ENCODE measurements around the gene TMEM169.

TMEM169 gene

DNA sequence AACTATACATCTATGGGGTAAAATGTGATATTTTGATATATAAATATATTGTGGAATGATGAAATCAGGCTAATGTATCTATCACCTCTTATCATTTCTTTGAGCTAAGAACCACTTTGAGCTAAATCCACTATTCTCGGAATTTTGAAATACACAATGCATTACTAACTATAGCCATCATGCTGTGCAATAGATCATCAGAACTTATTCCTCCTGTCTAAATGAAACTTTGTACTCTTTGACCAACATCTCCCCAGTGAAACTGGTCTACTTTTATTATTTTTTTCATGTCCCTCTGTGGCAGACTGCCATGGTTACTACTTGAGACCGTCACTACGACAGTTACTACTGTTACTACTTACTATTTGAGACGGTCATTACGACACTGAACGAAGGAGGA is 11.5 kb upstream of the TMEM169 start:
- Histone ChIP-seq H2BK5ac (ENCODE audit: low read length) (no peak overlapping the region), H3K36me3 (replicated peaks in 1 of 2; ENCODE audit: control insufficient read depth in 2 of 2, insufficient read depth in 2 of 2, low read length in 2 of 2) (peaks cover 3 to 35% of the 10 kb centered on the region in 2 donors), H2BK15ac (ENCODE audit: low read length) (no peak overlapping the region), H3K23ac (ENCODE audit: low read depth, low read length, poor library complexity) (no peak overlapping the region), H2AK5ac (ENCODE audit: low read depth, low read length) (no peak overlapping the region), H3K14ac (ENCODE audit: low read length) (no peak overlapping the region), H4K91ac (ENCODE audit: low read depth, low read length, poor library complexity) (no peak overlapping the region), H3K4ac (ENCODE audit: low read length) (no peak overlapping the region), H3K4me2 (ENCODE audit: insufficient read depth, low read length, poor library complexity, severe bottlenecking) (no peak overlapping the region), H3K27ac (replicated peaks; ENCODE audit: low read length) (no peak overlapping the region), H3K9me3 (replicated peaks in 1 of 2; ENCODE audit: control insufficient read depth in 2 of 2, insufficient read depth in 1 of 2, low read depth in 1 of 2, low read length in 2 of 2) (no peaks in the 10 kb centered on the region), H3K9ac (ENCODE audit: low read depth, low read length, poor library complexity) (no peak overlapping the region), H2BK12ac (ENCODE audit: low read length) (no peak overlapping the region), H2AFZ (ENCODE audit: low read length) (no peak overlapping the region), H3K18ac (ENCODE audit: low read length) (no peak overlapping the region), H4K8ac (ENCODE audit: low read depth, low read length) (no peak overlapping the region), H3K4me3 (ENCODE audit: low read length in 2 of 2) (no peak overlapping the region), H2BK120ac (ENCODE audit: low read depth, low read length) (no peak overlapping the region), H3K79me1 (ENCODE audit: low read depth, low read length) (no peaks in the 10 kb centered on the region), H3K27me3 (ENCODE audit: control insufficient read depth in 3 of 3, insufficient read depth in 3 of 3, low read depth in 1 of 3, low read length in 3 of 3) (no peaks in the 10 kb centered on the region), H3K4me1 (ENCODE audit: control insufficient read depth in 2 of 2, insufficient read depth in 1 of 2, low read depth in 1 of 2, low read length in 2 of 2) (no peaks in the 10 kb centered on the region)
- no CpG with 5 or more reads among the region's 6 CpGs for WGBS, 2 donors (ENCODE audit: extremely low coverage in 2 of 2, insufficient read length in 2 of 2, insufficient replicate concordance in 1 of 2)
- DNase-seq (ENCODE audit: low spot score), result no peak

DNA sequence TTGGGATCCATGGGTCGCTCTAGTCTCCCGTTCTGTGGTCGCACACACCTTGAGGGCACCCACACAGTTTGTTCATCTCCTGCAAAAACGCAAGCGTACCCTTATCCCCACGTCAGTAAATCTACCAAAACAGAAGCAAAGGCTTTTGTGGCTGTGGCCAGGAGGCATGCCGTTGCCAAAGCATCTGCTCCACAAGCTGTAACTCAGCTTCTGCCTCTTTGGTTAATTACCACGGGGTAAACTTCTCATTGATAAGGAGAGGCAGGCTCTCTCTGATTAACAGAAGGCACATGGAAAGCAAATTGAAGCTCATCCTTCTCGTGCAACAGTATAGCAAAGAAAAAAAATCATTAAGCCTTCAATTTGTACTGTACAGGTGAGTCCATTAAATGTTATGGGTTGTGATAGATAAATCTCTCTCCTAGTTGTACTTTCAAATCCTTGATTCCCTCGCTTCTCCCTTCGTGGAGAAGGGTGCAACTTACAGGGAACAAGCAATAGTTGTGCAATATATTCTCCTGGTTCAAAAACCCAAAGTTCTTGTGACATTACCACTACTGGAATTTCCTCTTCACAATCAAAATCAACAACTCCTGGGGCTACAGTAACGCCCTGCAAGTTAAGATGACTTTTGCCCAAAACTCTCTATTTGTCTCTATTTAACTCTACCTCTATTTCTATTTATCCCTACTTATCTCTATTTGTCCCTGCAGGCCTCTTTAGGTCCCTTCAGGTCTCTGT is 10.4 kb upstream of the TMEM169 start:
- WGBS, 2 donors (ENCODE audit: extremely low coverage in 2 of 2, insufficient read length in 2 of 2, insufficient replicate concordance in 1 of 2), result no CpG with 5 or more reads among the region's 12 CpGs
- Histone ChIP-seq H3K9ac (ENCODE audit: low read depth, low read length, poor library complexity) (no peak overlapping the region), H4K8ac (ENCODE audit: low read depth, low read length) (no peak overlapping the region), H3K4ac (ENCODE audit: low read length) (no peak overlapping the region), H2BK15ac (ENCODE audit: low read length) (no peak overlapping the region), H2BK12ac (ENCODE audit: low read length) (no peak overlapping the region), H3K18ac (ENCODE audit: low read length) (no peak overlapping the region), H3K4me3 (ENCODE audit: low read length in 2 of 2) (no peak overlapping the region), H2BK5ac (ENCODE audit: low read length) (no peak overlapping the region), H3K4me1 (ENCODE audit: control insufficient read depth in 2 of 2, insufficient read depth in 1 of 2, low read depth in 1 of 2, low read length in 2 of 2) (no peaks in the 10 kb centered on the region), H3K4me2 (ENCODE audit: insufficient read depth, low read length, poor library complexity, severe bottlenecking) (no peak overlapping the region), H3K36me3 (replicated peaks in 1 of 2; ENCODE audit: control insufficient read depth in 2 of 2, insufficient read depth in 2 of 2, low read length in 2 of 2) (peaks cover 1 to 25% of the 10 kb centered on the region in 2 donors), H3K14ac (ENCODE audit: low read length) (no peak overlapping the region), H4K91ac (ENCODE audit: low read depth, low read length, poor library complexity) (no peak overlapping the region), H2AK5ac (ENCODE audit: low read depth, low read length) (no peak overlapping the region), H3K79me1 (ENCODE audit: low read depth, low read length) (no peaks in the 10 kb centered on the region), H3K9me3 (replicated peaks in 1 of 2; ENCODE audit: control insufficient read depth in 2 of 2, insufficient read depth in 1 of 2, low read depth in 1 of 2, low read length in 2 of 2) (no peaks in the 10 kb centered on the region), H3K23ac (ENCODE audit: low read depth, low read length, poor library complexity) (no peak overlapping the region), H2AFZ (ENCODE audit: low read length) (no peak overlapping the region), H2BK120ac (ENCODE audit: low read depth, low read length) (no peak overlapping the region), H3K27ac (replicated peaks; ENCODE audit: low read length) (no peak overlapping the region), H3K27me3 (ENCODE audit: control insufficient read depth in 3 of 3, insufficient read depth in 3 of 3, low read depth in 1 of 3, low read length in 3 of 3) (no peaks in the 10 kb centered on the region)
- DNase-seq (ENCODE audit: low spot score), result no peak

DNA sequence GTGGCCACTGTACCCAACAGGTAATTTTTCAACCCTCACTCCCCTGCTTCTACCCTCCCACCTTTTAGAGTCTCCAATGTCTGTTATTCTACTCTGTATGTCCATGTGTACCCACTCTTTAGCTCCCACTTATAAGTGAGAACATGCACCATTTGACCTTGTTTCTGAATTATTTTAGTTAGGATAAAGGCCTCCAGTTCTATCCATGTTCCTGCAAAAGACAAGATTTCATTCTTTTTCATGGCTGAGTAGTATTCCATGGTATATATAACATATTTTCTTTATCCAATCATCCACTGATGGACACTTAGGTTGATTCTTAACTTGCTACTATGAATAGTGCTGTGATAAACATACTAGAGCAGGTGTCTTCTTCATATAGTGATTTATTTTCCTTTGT is 9.2 kb upstream of the TMEM169 start:
- Histone ChIP-seq H3K9me3 (replicated peaks in 1 of 2; ENCODE audit: control insufficient read depth in 2 of 2, insufficient read depth in 1 of 2, low read depth in 1 of 2, low read length in 2 of 2) (no peaks in the 10 kb centered on the region), H4K91ac (ENCODE audit: low read depth, low read length, poor library complexity) (no peak overlapping the region), H2AK5ac (ENCODE audit: low read depth, low read length) (no peak overlapping the region), H2BK5ac (ENCODE audit: low read length) (no peak overlapping the region), H3K27ac (replicated peaks; ENCODE audit: low read length) (no peak overlapping the region), H2AFZ (ENCODE audit: low read length) (no peak overlapping the region), H2BK12ac (ENCODE audit: low read length) (no peak overlapping the region), H3K9ac (ENCODE audit: low read depth, low read length, poor library complexity) (no peak overlapping the region), H2BK120ac (ENCODE audit: low read depth, low read length) (no peak overlapping the region), H3K4me3 (ENCODE audit: low read length in 2 of 2) (no peak overlapping the region), H3K23ac (ENCODE audit: low read depth, low read length, poor library complexity) (no peak overlapping the region), H3K4me1 (ENCODE audit: control insufficient read depth in 2 of 2, insufficient read depth in 1 of 2, low read depth in 1 of 2, low read length in 2 of 2) (no peaks in the 10 kb centered on the region), H3K36me3 (replicated peaks in 1 of 2; ENCODE audit: control insufficient read depth in 2 of 2, insufficient read depth in 2 of 2, low read length in 2 of 2) (peaks cover 0 to 24% of the 10 kb centered on the region in 2 donors), H3K4me2 (ENCODE audit: insufficient read depth, low read length, poor library complexity, severe bottlenecking) (no peak overlapping the region), H4K8ac (ENCODE audit: low read depth, low read length) (no peak overlapping the region), H3K18ac (ENCODE audit: low read length) (no peak overlapping the region), H3K79me1 (ENCODE audit: low read depth, low read length) (no peaks in the 10 kb centered on the region), H2BK15ac (ENCODE audit: low read length) (no peak overlapping the region), H3K4ac (ENCODE audit: low read length) (no peak overlapping the region), H3K27me3 (ENCODE audit: control insufficient read depth in 3 of 3, insufficient read depth in 3 of 3, low read depth in 1 of 3, low read length in 3 of 3) (no peaks in the 10 kb centered on the region), H3K14ac (ENCODE audit: low read length) (no peak overlapping the region)
- DNase-seq (ENCODE audit: low spot score), result no peak

DNA sequence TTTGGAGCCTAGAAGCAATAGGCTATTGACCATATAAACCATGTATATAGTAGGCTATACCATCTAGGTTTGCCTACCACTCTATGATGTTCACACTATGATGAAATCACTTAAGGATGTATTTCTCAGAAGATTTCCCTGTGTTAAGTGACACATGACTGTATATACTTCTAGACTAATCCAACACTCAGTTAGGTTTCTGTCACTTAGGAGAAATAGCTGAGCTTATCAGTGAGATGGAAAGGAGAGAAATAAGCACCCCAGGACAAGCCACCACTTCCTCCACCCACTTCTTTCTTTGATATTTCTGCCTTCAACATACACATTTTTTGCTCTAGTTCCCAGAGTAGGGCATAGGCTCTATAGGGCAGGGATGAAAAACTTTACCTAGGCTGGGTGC is 7.9 kb upstream of the TMEM169 start:
- no peak overlapping the region for H3K27ac ChIP-seq (replicated peaks; ENCODE audit: low read length)
- H2BK120ac ChIP-seq (ENCODE audit: low read depth, low read length), result no peak overlapping the region
- no peak overlapping the region for H3K9ac ChIP-seq (ENCODE audit: low read depth, low read length, poor library complexity)
- no peak overlapping the region for H3K18ac ChIP-seq (ENCODE audit: low read length)
- H3K23ac ChIP-seq (ENCODE audit: low read depth, low read length, poor library complexity), result no peak overlapping the region
- no peak overlapping the region for H3K4me3 ChIP-seq (ENCODE audit: low read length in 2 of 2)
- H2BK12ac ChIP-seq (ENCODE audit: low read length), result no peak overlapping the region
- H3K36me3 ChIP-seq (replicated peaks in 1 of 2; ENCODE audit: control insufficient read depth in 2 of 2, insufficient read depth in 2 of 2, low read length in 2 of 2), result peaks cover 0 to 24% of the 10 kb centered on the region in 2 donors
- no peak overlapping the region for H2BK5ac ChIP-seq (ENCODE audit: low read length)
- DNase-seq (ENCODE audit: low spot score), result no peak
- H3K79me1 ChIP-seq (ENCODE audit: low read depth, low read length), result no peaks in the 10 kb centered on the region
- H4K91ac ChIP-seq (ENCODE audit: low read depth, low read length, poor library complexity), result no peak overlapping the region
- no peak overlapping the region for H3K4me2 ChIP-seq (ENCODE audit: insufficient read depth, low read length, poor library complexity, severe bottlenecking)
- H2AK5ac ChIP-seq (ENCODE audit: low read depth, low read length), result no peak overlapping the region
- H3K27me3 ChIP-seq (ENCODE audit: control insufficient read depth in 3 of 3, insufficient read depth in 3 of 3, low read depth in 1 of 3, low read length in 3 of 3), result no peaks in the 10 kb centered on the region
- H3K4ac ChIP-seq (ENCODE audit: low read length), result no peak overlapping the region
- no peaks in the 10 kb centered on the region for H3K9me3 ChIP-seq (replicated peaks in 1 of 2; ENCODE audit: control insufficient read depth in 2 of 2, insufficient read depth in 1 of 2, low read depth in 1 of 2, low read length in 2 of 2)
- H2BK15ac ChIP-seq (ENCODE audit: low read length), result no peak overlapping the region
- H3K4me1 ChIP-seq (ENCODE audit: control insufficient read depth in 2 of 2, insufficient read depth in 1 of 2, low read depth in 1 of 2, low read length in 2 of 2), result no peaks in the 10 kb centered on the region
- H3K14ac ChIP-seq (ENCODE audit: low read length), result no peak overlapping the region
- H4K8ac ChIP-seq (ENCODE audit: low read depth, low read length), result no peak overlapping the region
- H2AFZ ChIP-seq (ENCODE audit: low read length), result no peak overlapping the region

Measured in neuronal stem cell (in vitro differentiated cells).